PC-9 (cell line): ENCODE data around the gene ELAPOR1. TPM values are rescaled to one million over a fixed set of nuclear protein-coding genes. Genes with fewer than 3 reads are reported as not detected.

Experiments used
- BruUV-seq: library from RNA; stranded (reverse); fragments of 400-500 nt; replicated peaks from 2 replicates; lab custom pipeline; 2021; lab: Mats Ljungman, UMichigan
- CTCF ChIA-PET: fragments of 300-600 bp; sonication (Branson Sonifier 250); formaldehyde crosslinking; loops from one replicate; lab custom pipeline; 2022; ENCODE audit warnings: antibody characterized with exemption; lab: Charles Lee
- POLR2A ChIA-PET: fragments of 300-600 bp; sonication (Branson Sonifier 250); formaldehyde crosslinking; loops from one replicate; lab custom pipeline; 2022; ENCODE audit warnings: antibody characterized with exemption; ENCODE audit not compliant: unreplicated experiment; lab: Charles Lee
- DNase-seq, 2 experiments: peaks; one replicate each; pipeline versions ENCODE4 v3.0.0 to v3.0.0-alpha.2; 2015 to 2022; ENCODE audit warnings: mixed read lengths in 1 of 2
- H2AFZ ChIP-seq: fragments of 200-600 bp; sonication (generic); 2 replicates; pipeline ENCODE4 v1.8.1; 2017; ENCODE audit warnings: antibody characterized with exemption
- H3F3A ChIP-seq: fragments of 200-600 bp; sonication (generic); 2 replicates; pipeline ENCODE4 v1.8.1; 2017; ENCODE audit warnings: antibody characterized with exemption, mild to moderate bottlenecking, low read depth; ENCODE audit not compliant: insufficient read depth
- H3K27ac ChIP-seq: fragments of 200-600 bp; sonication (generic); 2 replicates; pipeline ENCODE4 v1.6.1; 2016; ENCODE audit warnings: mixed run types
- H3K27me3 ChIP-seq: fragments of 200-600 bp; sonication (generic); 2 replicates; pipeline ENCODE4 v1.6.1; 2016; ENCODE audit warnings: low read depth, mixed run types; ENCODE audit not compliant: insufficient read depth
- H3K36me3 ChIP-seq: fragments of 200-600 bp; sonication (generic); 2 replicates; pipeline ENCODE4 v1.6.1; 2016; ENCODE audit warnings: low read depth, mixed run types
- H3K4me1 ChIP-seq: fragments of 200-600 bp; sonication (generic); replicated peaks from 2 replicates; pipeline ENCODE4 v1.6.1; 2016; ENCODE audit warnings: mixed run types; ENCODE audit not compliant: insufficient read depth
- H3K4me2 ChIP-seq: fragments of 200-600 bp; sonication (generic); 2 replicates; pipeline ENCODE4 v1.6.1; 2017; ENCODE audit warnings: mixed run types
- H3K4me3 ChIP-seq: fragments of 200-600 bp; sonication (generic); 2 replicates; pipeline ENCODE4 v1.6.1; 2016; ENCODE audit warnings: mixed run types
- H3K79me2 ChIP-seq: fragments of 200-600 bp; sonication (generic); 2 replicates; pipeline ENCODE4 v1.6.1; 2017; ENCODE audit warnings: low read depth, mixed run types
- H3K9me2 ChIP-seq: fragments of 200-600 bp; sonication (generic); 2 replicates; pipeline ENCODE4 v1.8.1; 2017; ENCODE audit warnings: mild to moderate bottlenecking; ENCODE audit not compliant: insufficient read depth
- H3K9me3 ChIP-seq: fragments of 200-600 bp; sonication (generic); 2 replicates; pipeline ENCODE4 v1.8.1; 2016; ENCODE audit warnings: low read depth; ENCODE audit not compliant: insufficient read depth
- H4K20me1 ChIP-seq: fragments of 200-600 bp; sonication (generic); 2 replicates; pipeline ENCODE4 v1.8.1; 2017; ENCODE audit not compliant: insufficient read depth
- EZH2 ChIP-seq: fragments of 200-600 bp; sonication (generic); IDR thresholded peaks from 2 replicates; pipeline ENCODE4 v1.8.0; 2017; ENCODE audit warnings: antibody characterized with exemption, low read depth
- intact Hi-C: fragments of 100-400 bp; cut with micrococcal nuclease; formaldehyde crosslinking; loops from one replicate; pipeline ENCODE4 v1.10.0; 2022; ENCODE audit not compliant: unreplicated experiment
- total RNA-seq: library from RNA; stranded (reverse); gene quantifications from 2 replicates; pipeline ENCODE4 v1.2.3, GENCODE V29; 2021
- TF ChIP-seq, protein P1 (sequence below): fragments of 200-600 bp; sonication (generic); conservative IDR thresholded peaks from 2 replicates; pipeline ENCODE4 v1.6.1; 2017; ENCODE audit warnings: mixed run types, antibody characterized with exemption, mild to moderate bottlenecking, moderate library complexity

Gene ELAPOR1
- total RNA-seq, 1 experiment from 2014 or later: 2.0 TPM

DNA sequence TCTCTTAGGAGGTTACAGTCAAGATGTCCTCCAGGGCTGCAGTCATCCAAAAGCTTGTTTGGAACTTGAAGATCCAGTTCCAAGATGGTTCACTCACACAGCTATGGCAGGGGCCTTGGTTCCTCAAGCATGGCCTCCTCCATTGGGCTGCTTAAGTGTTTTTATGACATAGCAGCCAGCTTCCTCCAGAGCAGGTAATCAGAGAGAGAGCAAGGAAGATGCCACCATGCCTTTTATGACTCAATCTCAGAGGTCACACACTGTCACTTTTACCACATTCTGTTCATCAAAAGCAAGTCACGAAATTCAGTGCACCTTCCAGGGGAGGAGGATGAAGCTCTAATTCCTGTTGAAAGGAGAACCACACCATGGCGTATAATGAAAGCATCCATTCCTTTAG lies 17.1 kb downstream of the ELAPOR1 start:
- no peak overlapping the region for H2AFZ ChIP-seq
- H4K20me1 ChIP-seq: no peaks in the 10 kb centered on the region
- H3K4me1 ChIP-seq: no peaks in the 10 kb centered on the region
- ChIA-PET POLR2A (no interaction called here), CTCF (interaction anchor here (0.6 kb wide), 1 partner anchor 15 kb away, joined by 4 read pairs; no protein-coding TSS in a partner anchor)
- TF ChIP-seq EZH2: no peak
- TF ChIP-seq, protein P1, sequence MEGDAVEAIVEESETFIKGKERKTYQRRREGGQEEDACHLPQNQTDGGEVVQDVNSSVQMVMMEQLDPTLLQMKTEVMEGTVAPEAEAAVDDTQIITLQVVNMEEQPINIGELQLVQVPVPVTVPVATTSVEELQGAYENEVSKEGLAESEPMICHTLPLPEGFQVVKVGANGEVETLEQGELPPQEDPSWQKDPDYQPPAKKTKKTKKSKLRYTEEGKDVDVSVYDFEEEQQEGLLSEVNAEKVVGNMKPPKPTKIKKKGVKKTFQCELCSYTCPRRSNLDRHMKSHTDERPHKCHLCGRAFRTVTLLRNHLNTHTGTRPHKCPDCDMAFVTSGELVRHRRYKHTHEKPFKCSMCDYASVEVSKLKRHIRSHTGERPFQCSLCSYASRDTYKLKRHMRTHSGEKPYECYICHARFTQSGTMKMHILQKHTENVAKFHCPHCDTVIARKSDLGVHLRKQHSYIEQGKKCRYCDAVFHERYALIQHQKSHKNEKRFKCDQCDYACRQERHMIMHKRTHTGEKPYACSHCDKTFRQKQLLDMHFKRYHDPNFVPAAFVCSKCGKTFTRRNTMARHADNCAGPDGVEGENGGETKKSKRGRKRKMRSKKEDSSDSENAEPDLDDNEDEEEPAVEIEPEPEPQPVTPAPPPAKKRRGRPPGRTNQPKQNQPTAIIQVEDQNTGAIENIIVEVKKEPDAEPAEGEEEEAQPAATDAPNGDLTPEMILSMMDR: no peak
- H3K4me3 ChIP-seq: no peak overlapping the region
- H3K9me2 ChIP-seq: no peaks in the 10 kb centered on the region
- H3K4me2 ChIP-seq: no peak overlapping the region
- H3K27me3 ChIP-seq: no peaks in the 10 kb centered on the region
- H3K27ac ChIP-seq: no peak overlapping the region
- H3K36me3 ChIP-seq: no peaks in the 10 kb centered on the region
- peak in 1 of 2 experiments; percentile 31 for DNase-seq
- no peaks in the 10 kb centered on the region for H3F3A ChIP-seq
- intact Hi-C loops: no loop called here
- BruUV-seq: no TSS peak
- H3K79me2 ChIP-seq: no peaks in the 10 kb centered on the region
- H3K9me3 ChIP-seq: no peaks in the 10 kb centered on the region

DNA sequence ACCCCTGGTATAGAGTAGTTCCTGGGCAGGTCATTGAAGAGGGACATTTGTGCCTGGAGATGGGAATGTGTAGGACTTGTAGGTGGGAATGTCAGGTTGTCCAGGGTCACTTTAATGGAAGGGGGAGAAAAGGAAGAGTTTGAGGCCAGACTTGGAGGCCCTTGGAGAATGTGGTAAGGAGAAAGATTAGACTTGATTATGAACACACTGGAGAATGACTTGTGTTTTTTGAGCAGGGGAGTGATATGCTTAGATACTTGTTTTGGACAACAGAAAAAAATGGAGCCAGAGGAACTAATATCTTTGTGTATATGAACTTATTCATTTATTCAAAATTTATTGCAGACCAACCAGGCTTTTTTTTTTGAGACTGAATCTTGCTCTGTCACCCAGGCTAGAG lies 17.9 kb downstream of the ELAPOR1 start:
- H3K9me2 ChIP-seq: no peaks in the 10 kb centered on the region
- H3K27me3 ChIP-seq: no peaks in the 10 kb centered on the region
- no peaks in the 10 kb centered on the region for H3K79me2 ChIP-seq
- no peak overlapping the region for H3K4me2 ChIP-seq
- no peak overlapping the region for H3K27ac ChIP-seq
- H4K20me1 ChIP-seq: no peaks in the 10 kb centered on the region
- H3K9me3 ChIP-seq: no peaks in the 10 kb centered on the region
- TF ChIP-seq, protein P1: no peak
- TF ChIP-seq EZH2: no peak
- H3K4me1 ChIP-seq: no peaks in the 10 kb centered on the region
- no peaks in the 10 kb centered on the region for H3F3A ChIP-seq
- no peaks in the 10 kb centered on the region for H3K36me3 ChIP-seq
- BruUV-seq: no TSS peak
- DNase-seq: no peak
- CTCF ChIA-PET: no interaction called here
- POLR2A ChIA-PET: no interaction called here
- no peak overlapping the region for H2AFZ ChIP-seq
- H3K4me3 ChIP-seq: no peak overlapping the region
- intact Hi-C loops: no loop called here

- CTCF ChIA-PET: no interaction called here
Measured at GRCh38 chr1:109133002-109133706, 19.2 kb downstream of the ELAPOR1 start.

More at GRCh38 chr1:109133002-109133706, 19.2 kb downstream of the ELAPOR1 start:
- no peak overlapping the region for H3K4me2 ChIP-seq
- no peak for TF ChIP-seq EZH2
- TF ChIP-seq, protein P1: no peak
- POLR2A ChIA-PET: no interaction called here
- intact Hi-C loops: no loop called here
- no peak overlapping the region for H3K27ac ChIP-seq
- no peaks in the 10 kb centered on the region for H4K20me1 ChIP-seq
- no TSS peak for BruUV-seq
- no peak for DNase-seq
- H2AFZ ChIP-seq: no peak overlapping the region
- H3K9me2 ChIP-seq: no peaks in the 10 kb centered on the region
- no peaks in the 10 kb centered on the region for H3K36me3 ChIP-seq
- H3K4me1 ChIP-seq: no peaks in the 10 kb centered on the region
- H3K9me3 ChIP-seq: no peaks in the 10 kb centered on the region
- no peaks in the 10 kb centered on the region for H3K27me3 ChIP-seq
- no peaks in the 10 kb centered on the region for H3K79me2 ChIP-seq
- no peaks in the 10 kb centered on the region for H3F3A ChIP-seq
- H3K4me3 ChIP-seq: no peak overlapping the region
